GM12878 (cell line): ENCODE measurements around the gene PPARA. TPM values are rescaled to one million over a fixed set of nuclear protein-coding genes. Genes with fewer than 3 reads are reported as not detected.

Source experiments
- BACH1 ChIP-seq: fragments of 450-650 bp; IDR thresholded peaks from 2 replicates; pipeline ENCODE4 v1.6.1; 2017; ENCODE audit warnings: mild to moderate bottlenecking, borderline replicate concordance
- CBX3 ChIP-seq: fragments of 200-600 bp; sonication (generic); IDR thresholded peaks from 2 replicates; pipeline ENCODE4 v1.6.1; 2016; ENCODE audit warnings: low read depth, borderline replicate concordance
- CHD2 ChIP-seq: IDR thresholded peaks from 2 replicates; pipeline ENCODE4 v1.6.1; 2011; ENCODE audit warnings: low read depth, low read length, improper control_type of control experiment, borderline replicate concordance
- CREM ChIP-seq: IDR thresholded peaks from 2 replicates; pipeline ENCODE4 v1.6.1; 2014; ENCODE audit warnings: antibody characterized with exemption, low read depth
- DPF2 ChIP-seq: fragments of 450-650 bp; IDR thresholded peaks from 2 replicates; pipeline ENCODE4 v1.6.1; 2017; ENCODE audit warnings: mild to moderate bottlenecking
- EGR1 ChIP-seq, 2 experiments: IDR thresholded peaks; 1 replicate in 1 of 2; 2 replicates in 1 of 2; pipeline ENCODE4 v1.6.1; 2011 to 2012; ENCODE audit warnings: low read depth in 2 of 2, low read length in 2 of 2, borderline replicate concordance in 1 of 2, mild to moderate bottlenecking in 1 of 2, moderate library complexity in 1 of 2
- GATAD2B ChIP-seq: fragments of 450-650 bp; conservative IDR thresholded peaks from 2 replicates; pipeline ENCODE4 v1.6.1; 2017; ENCODE audit warnings: low read depth, mild to moderate bottlenecking, moderate library complexity
- HCFC1 ChIP-seq: fragments of 150-350 bp; IDR thresholded peaks from 2 replicates; pipeline ENCODE4 v1.6.1; 2014; ENCODE audit warnings: low read length
- HSF1 ChIP-seq: fragments of 150-350 bp; IDR thresholded peaks from 2 replicates; pipeline ENCODE4 v1.6.1; 2014; ENCODE audit warnings: mild to moderate bottlenecking, low read depth, low read length
- IKZF1 ChIP-seq: fragments of 450-650 bp; conservative IDR thresholded peaks from 2 replicates; pipeline ENCODE4 v1.6.1; 2017; ENCODE audit warnings: antibody characterized with exemption, mild to moderate bottlenecking
- IKZF2 ChIP-seq, 2 experiments: fragments of 450-650 bp; IDR thresholded peaks; 2 replicates each; pipeline ENCODE4 v1.6.1; 2017; ENCODE audit warnings: mild to moderate bottlenecking in 2 of 2, moderate library complexity in 2 of 2
- JUND ChIP-seq: IDR thresholded peaks from 2 replicates; pipeline ENCODE4 v1.6.1; 2012; ENCODE audit warnings: low read depth, mild to moderate bottlenecking, low read length, improper control_type of control experiment, moderate library complexity
- PAX5 ChIP-seq: IDR thresholded peaks from 2 replicates; pipeline ENCODE4 v1.6.1; 2011; ENCODE audit warnings: low read depth, low read length, borderline replicate concordance
- PML ChIP-seq: IDR thresholded peaks from 2 replicates; pipeline ENCODE4 v1.6.1; 2012; ENCODE audit warnings: low read length, inconsistent platforms
- POLR2A ChIP-seq: IDR thresholded peaks from 2 replicates; pipeline ENCODE4 v1.6.1; 2011; ENCODE audit warnings: low read depth, mild to moderate bottlenecking, low read length
- POLR2AphosphoS2 ChIP-seq: IDR thresholded peaks from 2 replicates; pipeline ENCODE4 v1.6.1; 2011; ENCODE audit warnings: low read depth, mild to moderate bottlenecking, low read length, improper control_type of control experiment, moderate library complexity
- POLR2AphosphoS5 ChIP-seq: IDR thresholded peaks from 2 replicates; pipeline ENCODE4 v1.6.1; 2011; ENCODE audit warnings: mild to moderate bottlenecking, low read length, inconsistent platforms
- POU2F2 ChIP-seq: IDR thresholded peaks from 3 replicates; pipeline ENCODE4 v1.6.1; 2011; ENCODE audit warnings: low read depth, mild to moderate bottlenecking, low read length, borderline replicate concordance
- RELA ChIP-seq: fragments of 450-650 bp; IDR thresholded peaks from 2 replicates; pipeline ENCODE4 v1.8.0; 2014; ENCODE audit warnings: borderline replicate concordance; ENCODE audit not compliant: partially characterized antibody
- RUNX3 ChIP-seq: IDR thresholded peaks from 2 replicates; pipeline ENCODE4 v1.6.1; 2012; ENCODE audit warnings: low read length, inconsistent platforms
- SIX5 ChIP-seq: IDR thresholded peaks from 2 replicates; pipeline ENCODE4 v1.6.1; 2011; ENCODE audit warnings: mild to moderate bottlenecking, low read depth, low read length, moderate library complexity; ENCODE audit not compliant: severe bottlenecking
- SMARCA5 ChIP-seq: fragments of 450-650 bp; IDR thresholded peaks from 2 replicates; pipeline ENCODE4 v1.6.1; 2017; ENCODE audit warnings: mild to moderate bottlenecking
- TCF12 ChIP-seq: IDR thresholded peaks from 2 replicates; pipeline ENCODE4 v1.6.1; 2011; ENCODE audit warnings: low read depth, mild to moderate bottlenecking, low read length
- TCF3 ChIP-seq: IDR thresholded peaks from 2 replicates; pipeline ENCODE4 v1.6.1; 2012; ENCODE audit warnings: low read depth, mild to moderate bottlenecking, low read length, borderline replicate concordance; ENCODE audit not compliant: insufficient read depth
- TCF7 ChIP-seq: IDR thresholded peaks from 2 replicates; pipeline ENCODE4 v1.6.1; 2014; ENCODE audit warnings: antibody characterized with exemption, borderline replicate concordance
- WRNIP1 ChIP-seq: IDR thresholded peaks from 2 replicates; pipeline ENCODE4 v1.6.1; 2011; ENCODE audit warnings: low read depth, low read length, improper control_type of control experiment, borderline replicate concordance
- ZSCAN29 ChIP-seq: fragments of 450-650 bp; IDR thresholded peaks from 2 replicates; pipeline ENCODE4 v1.6.1; 2017; ENCODE audit warnings: mild to moderate bottlenecking, moderate library complexity
- polyA plus RNA-seq, 11 experiments: library from polyadenylated mRNA; depleted of rRNA in 4 of 11; unstranded in 6 of 11; stranded (reverse) in 5 of 11; fragments of >200 nt; fragmentation: Nextera tagmentation in 4 of 11; fragmentation: Illumina TruSeq in 1 of 11; extraction: Ambion mirVana in 4 of 11; extraction: Trizol in 1 of 11; gene quantifications; 1 replicate in 1 of 11; 2 replicates in 10 of 11; pipeline versions ENCODE4 v1.2.1 to v1.2.3, GENCODE V29; 2011 to 2016; ENCODE audit warnings: inconsistent platforms in 2 of 11, missing spikeins in 2 of 11, low read depth in 1 of 11
- total RNA-seq, 4 experiments: library from RNA; depleted of rRNA in 3 of 4; stranded (reverse); fragments of >200 nt in 3 of 4; fragmentation: Illumina TruSeq in 1 of 4; extraction: Trizol in 1 of 4; gene quantifications; 2 replicates each; pipeline versions ENCODE4 v1.2.1 to v1.2.3, GENCODE V29; 2013 to 2021
- TF ChIP-seq, protein P1 (sequence below): fragments of 450-650 bp; IDR thresholded peaks from 2 replicates; pipeline ENCODE4 v1.6.1; 2016; ENCODE audit warnings: mild to moderate bottlenecking
- TF ChIP-seq, protein P2 (sequence below), 3 experiments: IDR thresholded peaks in 2 of 3; conservative IDR thresholded peaks in 1 of 3; 2 replicates each; pipeline ENCODE4 v1.5.1; 2011; ENCODE audit warnings: low read depth in 3 of 3, low read length in 3 of 3, mild to moderate bottlenecking in 3 of 3, control low read depth in 2 of 3, moderate library complexity in 2 of 3, inconsistent platforms in 1 of 3, mixed read lengths in 1 of 3; ENCODE audit not compliant: control insufficient read depth in 2 of 3, insufficient read depth in 1 of 3; ENCODE audit errors: extremely low read depth in 1 of 3

Gene PPARA
- total and polyA plus RNA-seq, 10 of the 15 experiments (the other 5 are each of a cell fraction or from before 2014, with no cell fraction given): 0.72 to 10.4 (median 4.6) TPM

- TF ChIP-seq HSF1 (no peak), IKZF1 (peak; percentile 83), WRNIP1 (no peak), POLR2AphosphoS5 (peak; percentile 88), CBX3 (no peak), PAX5 (0 out of 2 replicates have a peak, but pooled peaks have one; percentile 7), CREM (0 out of 2 replicates have a peak, but pooled peaks have one; percentile 6), RUNX3 (peak; percentile 76), TCF3 (0 out of 2 replicates have a peak, but pooled peaks have one; percentile 16), POLR2AphosphoS2 (peak; percentile 90), IKZF2 (IDR thresholded peaks at IDR 0.05) (no peak), PML (peak; percentile 87; the same call in 1 of the 2 replicates), ZSCAN29 (no peak), GATAD2B (peak; percentile 82; the same call in 1 of the 2 replicates), TCF7 (no peak), SIX5 (no peak), HCFC1 (peak; percentile 17; the same call in 1 of the 2 replicates), SMARCA5 (peak; percentile 60; the same call in 1 of the 2 replicates), RELA (peak; percentile 72), POLR2A (peak; percentile 92), POU2F2 (peak; percentile 81; the same call in 2 of the 3 replicates), EGR1 (IDR thresholded peaks at IDR 0.05; ENCODE audit: borderline replicate concordance in 1 of 2, low read depth in 2 of 2, low read length in 2 of 2) (peak in 1 of 2 experiments; percentile 17; a peak in 1 of 3 replicates), JUND (no peak), DPF2 (peak; percentile 50; the same call in 1 of the 2 replicates), CHD2 (peak; percentile 59; the same call in 1 of the 2 replicates), BACH1 (peak; percentile 53; the same call in 1 of the 2 replicates), TCF12 (no peak)
- TF ChIP-seq, protein P1, sequence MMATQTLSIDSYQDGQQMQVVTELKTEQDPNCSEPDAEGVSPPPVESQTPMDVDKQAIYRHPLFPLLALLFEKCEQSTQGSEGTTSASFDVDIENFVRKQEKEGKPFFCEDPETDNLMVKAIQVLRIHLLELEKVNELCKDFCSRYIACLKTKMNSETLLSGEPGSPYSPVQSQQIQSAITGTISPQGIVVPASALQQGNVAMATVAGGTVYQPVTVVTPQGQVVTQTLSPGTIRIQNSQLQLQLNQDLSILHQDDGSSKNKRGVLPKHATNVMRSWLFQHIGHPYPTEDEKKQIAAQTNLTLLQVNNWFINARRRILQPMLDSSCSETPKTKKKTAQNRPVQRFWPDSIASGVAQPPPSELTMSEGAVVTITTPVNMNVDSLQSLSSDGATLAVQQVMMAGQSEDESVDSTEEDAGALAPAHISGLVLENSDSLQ: peak; percentile 50
- TF ChIP-seq, protein P2, sequence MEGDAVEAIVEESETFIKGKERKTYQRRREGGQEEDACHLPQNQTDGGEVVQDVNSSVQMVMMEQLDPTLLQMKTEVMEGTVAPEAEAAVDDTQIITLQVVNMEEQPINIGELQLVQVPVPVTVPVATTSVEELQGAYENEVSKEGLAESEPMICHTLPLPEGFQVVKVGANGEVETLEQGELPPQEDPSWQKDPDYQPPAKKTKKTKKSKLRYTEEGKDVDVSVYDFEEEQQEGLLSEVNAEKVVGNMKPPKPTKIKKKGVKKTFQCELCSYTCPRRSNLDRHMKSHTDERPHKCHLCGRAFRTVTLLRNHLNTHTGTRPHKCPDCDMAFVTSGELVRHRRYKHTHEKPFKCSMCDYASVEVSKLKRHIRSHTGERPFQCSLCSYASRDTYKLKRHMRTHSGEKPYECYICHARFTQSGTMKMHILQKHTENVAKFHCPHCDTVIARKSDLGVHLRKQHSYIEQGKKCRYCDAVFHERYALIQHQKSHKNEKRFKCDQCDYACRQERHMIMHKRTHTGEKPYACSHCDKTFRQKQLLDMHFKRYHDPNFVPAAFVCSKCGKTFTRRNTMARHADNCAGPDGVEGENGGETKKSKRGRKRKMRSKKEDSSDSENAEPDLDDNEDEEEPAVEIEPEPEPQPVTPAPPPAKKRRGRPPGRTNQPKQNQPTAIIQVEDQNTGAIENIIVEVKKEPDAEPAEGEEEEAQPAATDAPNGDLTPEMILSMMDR (IDR thresholded peaks at IDR 0.05 in 2 of 3, conservative IDR thresholded peaks at IDR 0.05 in 1 of 3; ENCODE audit: control insufficient read depth in 2 of 3, extremely low read depth in 1 of 3, insufficient read depth in 1 of 3, low read depth in 3 of 3, low read length in 3 of 3): no peak; a peak in 1 of 6 replicates
These were observed 99.9 kb downstream of the PPARA start, which contains the start of gene CDPF1 (continued) for GRCh38 chr22:46250035-46250782.
